SK-N-SH (cell line): ENCODE measurements around the gene PLXNA4. TPM values are rescaled to one million over a fixed set of nuclear protein-coding genes. Genes with fewer than 3 reads are reported as not detected.

Experiments
- CTCF ChIA-PET: fragments of 300-600, 350-600 bp; formaldehyde crosslinking; extraction: SDS; loops from one replicate; lab custom pipeline; 2021; lab: Yijun Ruan, JAX
- POLR2A ChIA-PET: fragments of 350-600 bp; sonication (Branson Sonifier 250); formaldehyde crosslinking; extraction: SDS; loops from one replicate; lab custom pipeline; 2020; ENCODE audit warnings: antibody characterized with exemption, inconsistent platforms; lab: Yijun Ruan, JAX
- DNase-seq: peaks from one replicate; pipeline ENCODE4 v3.0.0; 2012
- H2AFZ ChIP-seq: fragments of 200-600 bp; sonication (generic); 2 replicates; pipeline ENCODE4 v1.8.1; 2016; ENCODE audit warnings: antibody characterized with exemption, mild to moderate bottlenecking, low read depth
- H3F3A ChIP-seq: fragments of 200-600 bp; sonication (generic); replicated peaks from 2 replicates; pipeline ENCODE3; 2016; ENCODE audit warnings: antibody characterized with exemption, mild to moderate bottlenecking; ENCODE audit not compliant: insufficient read depth
- H3K27ac ChIP-seq, 2 experiments: fragments of 200-500 bp in 1 of 2; fragments of 200-600 bp in 1 of 2; sonication (Bioruptor generic) in 1 of 2; sonication (generic), shearing (Covaris generic) in 1 of 2; 2 replicates each; pipeline versions ENCODE4 v1.5.1 to v1.6.1; 2014 to 2016; ENCODE audit warnings: low read depth in 2 of 2, inconsistent platforms in 1 of 2, low read length in 1 of 2, mild to moderate bottlenecking in 1 of 2, mixed read lengths in 1 of 2
- H3K27me3 ChIP-seq: fragments of 200-600 bp; sonication (generic), shearing (Covaris generic); 2 replicates; pipeline ENCODE4 v1.6.1; 2016; ENCODE audit warnings: mixed run types; ENCODE audit not compliant: insufficient read depth
- H3K36me3 ChIP-seq, 2 experiments: fragments of 200-500 bp in 1 of 2; fragments of 200-600 bp in 1 of 2; sonication (Bioruptor generic) in 1 of 2; sonication (generic) in 1 of 2; replicated peaks in 1 of 2; 2 replicates each; pipeline versions ENCODE3 to v1.5.1; 2014 to 2016; ENCODE audit warnings: low read length in 1 of 2, mild to moderate bottlenecking in 1 of 2; ENCODE audit not compliant: insufficient read depth in 2 of 2, control insufficient read depth in 1 of 2
- H3K4me1 ChIP-seq, 2 experiments: fragments of 200-500 bp in 1 of 2; fragments of 200-600 bp in 1 of 2; sonication (Bioruptor generic) in 1 of 2; sonication (generic), shearing (Covaris generic) in 1 of 2; 2 replicates each; pipeline versions ENCODE4 v1.5.1 to v1.6.1; 2014 to 2016; ENCODE audit warnings: low read depth in 1 of 2, low read length in 1 of 2, mixed run types in 1 of 2; ENCODE audit not compliant: insufficient read depth in 2 of 2, control insufficient read depth in 1 of 2
- H3K4me2 ChIP-seq: fragments of 200-600 bp; sonication (generic), shearing (Covaris generic); 2 replicates; pipeline ENCODE4 v1.6.1; 2017; ENCODE audit warnings: mixed run types
- H3K4me3 ChIP-seq, 2 experiments: fragments of 200-500 bp in 1 of 2; fragments of 200-600 bp in 1 of 2; sonication (Bioruptor generic) in 1 of 2; sonication (generic), shearing (Covaris generic) in 1 of 2; 2 replicates each; pipeline versions ENCODE4 v1.5.1 to v1.8.1; 2014 to 2016; ENCODE audit warnings: low read depth in 2 of 2, inconsistent platforms in 1 of 2, low read length in 1 of 2, mild to moderate bottlenecking in 1 of 2, mixed read lengths in 1 of 2, moderate library complexity in 1 of 2
- H3K79me2 ChIP-seq: fragments of 200-600 bp; sonication (generic); 2 replicates; pipeline ENCODE4 v1.8.1; 2017; ENCODE audit warnings: mild to moderate bottlenecking; ENCODE audit not compliant: insufficient read depth
- H3K9ac ChIP-seq: fragments of 200-600 bp; sonication (generic); 2 replicates; pipeline ENCODE4 v1.6.1; 2017; ENCODE audit warnings: mixed run types
- H3K9me2 ChIP-seq: fragments of 200-600 bp; sonication (generic); 2 replicates; pipeline ENCODE4 v1.6.1; 2017; ENCODE audit warnings: mixed run types
- H3K9me3 ChIP-seq: fragments of 200-600 bp; sonication (generic); 2 replicates; pipeline ENCODE4 v1.6.1; 2017; ENCODE audit warnings: mixed run types, mild to moderate bottlenecking, moderate library complexity
- H4K20me1 ChIP-seq: fragments of 200-600 bp; sonication (generic); 2 replicates; pipeline ENCODE4 v1.6.1; 2017; ENCODE audit warnings: mild to moderate bottlenecking, mixed run types; ENCODE audit not compliant: insufficient read depth
- CTCF ChIP-seq: fragments of 200-600 bp; sonication (generic); IDR thresholded peaks from 2 replicates; pipeline ENCODE4 v1.6.1; 2017; ENCODE audit warnings: antibody characterized with exemption, mild to moderate bottlenecking, moderate library complexity
- EZH2phosphoT487 ChIP-seq: fragments of 200-600 bp; sonication (generic); IDR thresholded peaks from 2 replicates; pipeline ENCODE4 v1.6.1; 2017; ENCODE audit warnings: low read depth, mixed run types, mild to moderate bottlenecking, antibody characterized with exemption, moderate library complexity, borderline replicate concordance
- FOSL2 ChIP-seq: IDR thresholded peaks from 2 replicates; pipeline ENCODE4 v1.4.0; 2012; ENCODE audit warnings: low read depth, mild to moderate bottlenecking, moderate library complexity, borderline replicate concordance
- FOXJ3 ChIP-seq: sonication (generic); formaldehyde crosslinking; IDR thresholded peaks from 2 replicates; pipeline ENCODE4 v1.5.1; 2020; ENCODE audit warnings: mild to moderate bottlenecking, missing genetic modification reagents
- MAX ChIP-seq: IDR thresholded peaks from 2 replicates; pipeline ENCODE4 v1.4.0; 2012; ENCODE audit warnings: low read depth
- MEF2A ChIP-seq: IDR thresholded peaks from 2 replicates; pipeline ENCODE4 v1.4.0; 2012; ENCODE audit warnings: low read depth, borderline replicate concordance
- MXI1 ChIP-seq: IDR thresholded peaks from 2 replicates; pipeline ENCODE4 v1.6.1; 2012; ENCODE audit warnings: mild to moderate bottlenecking, low read depth, low read length, improper control_type of control experiment
- NFIC ChIP-seq: IDR thresholded peaks from 2 replicates; pipeline ENCODE4 v1.4.0; 2012; ENCODE audit warnings: borderline replicate concordance
- NRF1 ChIP-seq: IDR thresholded peaks from 2 replicates; pipeline ENCODE4 v1.6.1; 2012; ENCODE audit warnings: low read depth, mild to moderate bottlenecking, low read length
- PBX3 ChIP-seq: IDR thresholded peaks from 2 replicates; pipeline ENCODE4; 2012
- RAD21 ChIP-seq: IDR thresholded peaks from 2 replicates; pipeline ENCODE4 v1.6.1; 2012; ENCODE audit warnings: mild to moderate bottlenecking, low read length
- RFX5 ChIP-seq: IDR thresholded peaks from 2 replicates; pipeline ENCODE4 v1.6.1; 2012; ENCODE audit warnings: mild to moderate bottlenecking, improper control_type of control experiment, low read length
- RXRA ChIP-seq: IDR thresholded peaks from 2 replicates; pipeline ENCODE4 v1.4.0; 2012; ENCODE audit warnings: low read depth, mild to moderate bottlenecking, borderline replicate concordance
- SIN3A ChIP-seq: IDR thresholded peaks from 2 replicates; pipeline ENCODE4 v1.6.1; 2012; ENCODE audit warnings: low read depth, mild to moderate bottlenecking, low read length, moderate library complexity, borderline replicate concordance
- SMC3 ChIP-seq: IDR thresholded peaks from 2 replicates; pipeline ENCODE4 v1.6.1; 2012; ENCODE audit warnings: low read depth, low read length, improper control_type of control experiment
- TEAD4 ChIP-seq: IDR thresholded peaks from 2 replicates; pipeline ENCODE4 v1.4.0; 2012; ENCODE audit warnings: mild to moderate bottlenecking, borderline replicate concordance; ENCODE audit not compliant: insufficient read depth
- WGBS: methylation state at CpG from one replicate; pipeline ENCODE4 v1.1.6; 2017; ENCODE audit warnings: low lambda C conversion rate; 5-methylcytosine and 5-hydroxymethylcytosine counted together
- polyA plus RNA-seq, 3 experiments: library from polyadenylated mRNA; depleted of rRNA; stranded (reverse); fragments of >200 nt; gene quantifications; 2 replicates each; pipeline ENCODE4 v1.2.3, GENCODE V29; 2012
- TF ChIP-seq, protein P1 (sequence below): fragments of 150-350 bp; IDR thresholded peaks from 2 replicates; pipeline ENCODE4 v1.6.1; 2017; ENCODE audit warnings: antibody characterized with exemption, low read length, low read depth, borderline replicate concordance
- TF ChIP-seq, protein P2 (sequence below): IDR thresholded peaks from 2 replicates; pipeline ENCODE4 v1.6.1; 2012; ENCODE audit warnings: mild to moderate bottlenecking, low read depth, low read length, moderate library complexity

Gene PLXNA4
- polyA plus RNA-seq, 1 of the 3 experiments (the other 2 are of a cell fraction): 2.4 TPM

DNA sequence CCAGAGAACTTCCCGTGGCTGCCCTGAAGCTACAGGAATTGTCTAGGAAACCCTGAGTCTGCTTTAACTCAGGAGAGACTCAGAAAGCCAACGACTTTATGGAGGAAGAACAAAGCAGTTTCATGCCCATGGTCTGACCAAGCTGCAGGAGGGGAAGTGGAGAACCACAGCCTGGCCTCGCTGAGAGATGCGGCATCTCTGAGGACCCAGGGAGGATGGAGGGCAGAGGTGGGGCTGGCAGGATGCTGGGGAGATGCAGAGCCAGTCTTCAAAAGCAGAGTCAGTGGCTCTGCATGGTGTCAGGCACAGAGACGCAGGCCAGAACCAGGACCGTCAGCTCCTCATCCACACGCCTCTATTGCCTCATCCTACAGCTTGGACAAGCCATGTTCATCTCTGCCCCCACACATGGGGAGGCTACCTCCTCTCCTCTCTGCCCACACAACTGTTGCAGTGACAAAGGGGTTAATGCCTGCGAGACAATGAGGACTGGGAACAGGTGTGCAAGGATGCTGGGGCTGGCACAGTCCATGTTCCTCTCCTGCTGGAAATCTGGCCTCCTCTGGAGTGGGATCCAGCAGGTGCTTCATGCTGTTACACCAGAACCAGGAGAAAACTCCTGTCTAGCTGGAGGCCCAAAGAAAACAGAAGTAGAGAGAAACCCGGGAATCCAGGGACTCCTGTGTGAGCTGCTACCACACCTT lies 267.0 kb downstream of the PLXNA4 start (continued):
- TF ChIP-seq, protein P1, sequence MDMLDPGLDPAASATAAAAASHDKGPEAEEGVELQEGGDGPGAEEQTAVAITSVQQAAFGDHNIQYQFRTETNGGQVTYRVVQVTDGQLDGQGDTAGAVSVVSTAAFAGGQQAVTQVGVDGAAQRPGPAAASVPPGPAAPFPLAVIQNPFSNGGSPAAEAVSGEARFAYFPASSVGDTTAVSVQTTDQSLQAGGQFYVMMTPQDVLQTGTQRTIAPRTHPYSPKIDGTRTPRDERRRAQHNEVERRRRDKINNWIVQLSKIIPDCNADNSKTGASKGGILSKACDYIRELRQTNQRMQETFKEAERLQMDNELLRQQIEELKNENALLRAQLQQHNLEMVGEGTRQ: no peak
- no peak for TF ChIP-seq MXI1
- TF ChIP-seq EZH2phosphoT487: no peak
- no peak for TF ChIP-seq RXRA
- TF ChIP-seq FOSL2: no peak
- TF ChIP-seq NFIC: no peak
- TF ChIP-seq NRF1: no peak
- no peak for TF ChIP-seq MAX

- H3K9me3 ChIP-seq: no peaks in the 10 kb centered on the region
- CTCF ChIA-PET: interaction anchor here (1.6 to 5.9 kb wide), 4 partner anchors 11 to 1127 kb away, joined by 4 to 65 read pairs (median 32); partner anchors contain the start of gene PLXNA4
- H3K4me1 ChIP-seq: peaks cover 0 to 17% of the 10 kb centered on the region in 2 experiments; a peak in 1 of 4 replicates
- no peak overlapping the region for H3K4me3 ChIP-seq
- no peaks in the 10 kb centered on the region for H3K27me3 ChIP-seq
- DNase-seq: peak; percentile 44
- POLR2A ChIA-PET: no interaction called here
- no peak overlapping the region for H3K27ac ChIP-seq
- H3K9me2 ChIP-seq: no peaks in the 10 kb centered on the region
- TF ChIP-seq RAD21: peak; percentile 18; the same call in 1 of the 2 replicates
- no peak for TF ChIP-seq EZH2phosphoT487
- TF ChIP-seq RFX5: no peak
- TF ChIP-seq CTCF: peak; percentile 37
- TF ChIP-seq, protein P2, sequence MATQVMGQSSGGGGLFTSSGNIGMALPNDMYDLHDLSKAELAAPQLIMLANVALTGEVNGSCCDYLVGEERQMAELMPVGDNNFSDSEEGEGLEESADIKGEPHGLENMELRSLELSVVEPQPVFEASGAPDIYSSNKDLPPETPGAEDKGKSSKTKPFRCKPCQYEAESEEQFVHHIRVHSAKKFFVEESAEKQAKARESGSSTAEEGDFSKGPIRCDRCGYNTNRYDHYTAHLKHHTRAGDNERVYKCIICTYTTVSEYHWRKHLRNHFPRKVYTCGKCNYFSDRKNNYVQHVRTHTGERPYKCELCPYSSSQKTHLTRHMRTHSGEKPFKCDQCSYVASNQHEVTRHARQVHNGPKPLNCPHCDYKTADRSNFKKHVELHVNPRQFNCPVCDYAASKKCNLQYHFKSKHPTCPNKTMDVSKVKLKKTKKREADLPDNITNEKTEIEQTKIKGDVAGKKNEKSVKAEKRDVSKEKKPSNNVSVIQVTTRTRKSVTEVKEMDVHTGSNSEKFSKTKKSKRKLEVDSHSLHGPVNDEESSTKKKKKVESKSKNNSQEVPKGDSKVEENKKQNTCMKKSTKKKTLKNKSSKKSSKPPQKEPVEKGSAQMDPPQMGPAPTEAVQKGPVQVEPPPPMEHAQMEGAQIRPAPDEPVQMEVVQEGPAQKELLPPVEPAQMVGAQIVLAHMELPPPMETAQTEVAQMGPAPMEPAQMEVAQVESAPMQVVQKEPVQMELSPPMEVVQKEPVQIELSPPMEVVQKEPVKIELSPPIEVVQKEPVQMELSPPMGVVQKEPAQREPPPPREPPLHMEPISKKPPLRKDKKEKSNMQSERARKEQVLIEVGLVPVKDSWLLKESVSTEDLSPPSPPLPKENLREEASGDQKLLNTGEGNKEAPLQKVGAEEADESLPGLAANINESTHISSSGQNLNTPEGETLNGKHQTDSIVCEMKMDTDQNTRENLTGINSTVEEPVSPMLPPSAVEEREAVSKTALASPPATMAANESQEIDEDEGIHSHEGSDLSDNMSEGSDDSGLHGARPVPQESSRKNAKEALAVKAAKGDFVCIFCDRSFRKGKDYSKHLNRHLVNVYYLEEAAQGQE: no peak
- TF ChIP-seq PBX3: no peak
- TF ChIP-seq MEF2A: no peak
- TF ChIP-seq SMC3: no peak
- TF ChIP-seq RXRA: no peak
- TF ChIP-seq SIN3A: no peak
- TF ChIP-seq FOXJ3 (CRISPR knock-in tag): no peak
- TF ChIP-seq TEAD4: no peak
- no peak for TF ChIP-seq NRF1
- 73% methylated on average over 7 of the region's 7 CpGs for WGBS
- no peak overlapping the region for H3K9ac ChIP-seq
- no peak overlapping the region for H2AFZ ChIP-seq
- no peaks in the 10 kb centered on the region for H3K36me3 ChIP-seq
- no peaks in the 10 kb centered on the region for H3F3A ChIP-seq
- no peak overlapping the region for H3K4me2 ChIP-seq
- no peaks in the 10 kb centered on the region for H4K20me1 ChIP-seq
- H3K79me2 ChIP-seq: no peaks in the 10 kb centered on the region
Observed at GRCh38 chr7:132307465-132307864, 268.8 kb downstream of the PLXNA4 start.
